IMR-90 (cell line): ENCODE measurements around the gene KRT6C. TPM values are rescaled to one million over a fixed set of nuclear protein-coding genes. Genes with fewer than 3 reads are reported as not detected.

Experiments
- ATAC-seq: fragments of 200-7000 bp; cut with Tn5 transposase; 2 replicates; pipeline ENCODE4 v1.9.1; 2020; ENCODE audit warnings: low read depth, mild to moderate bottlenecking, moderate library complexity
- BruUV-seq: library from RNA; stranded (reverse); fragments of 400-500 nt; replicated peaks from 2 replicates; lab custom pipeline; 2021; lab: Mats Ljungman, UMichigan
- CTCF ChIA-PET: fragments of 300-600 bp; formaldehyde crosslinking; extraction: SDS; loops from one replicate; lab custom pipeline; 2021; ENCODE audit warnings: antibody characterized with exemption; lab: Yijun Ruan, JAX
- POLR2A ChIA-PET: fragments of 300-600 bp; sonication (Branson Sonifier 250); formaldehyde crosslinking; loops from one replicate; lab custom pipeline; 2022; ENCODE audit warnings: antibody characterized with exemption; ENCODE audit not compliant: unreplicated experiment; lab: Charles Lee
- DNase-seq: peaks from one replicate; pipeline ENCODE4 v3.0.0; 2013
- H2AFZ ChIP-seq: replicated peaks from 2 replicates; pipeline ENCODE3; 2013; ENCODE audit warnings: low read length, mild to moderate bottlenecking; ENCODE audit not compliant: poor library complexity
- H2AK5ac ChIP-seq: 2 replicates; pipeline ENCODE4 v1.6.1; 2013; ENCODE audit warnings: low read depth, low read length, inconsistent platforms
- H2AK9ac ChIP-seq: replicated peaks from 2 replicates; pipeline ENCODE3; 2013; ENCODE audit warnings: mild to moderate bottlenecking, low read depth, low read length, moderate library complexity; ENCODE audit not compliant: poor library complexity
- H2BK120ac ChIP-seq: 2 replicates; pipeline ENCODE4 v1.6.1; 2013; ENCODE audit warnings: low read depth, low read length, inconsistent platforms
- H2BK15ac ChIP-seq: 3 replicates; pipeline ENCODE4 v1.6.1; 2013; ENCODE audit warnings: low read depth, low read length, inconsistent platforms
- H2BK20ac ChIP-seq: 2 replicates; pipeline ENCODE4 v1.6.1; 2013; ENCODE audit warnings: low read depth, mild to moderate bottlenecking, inconsistent platforms, low read length, moderate library complexity
- H2BK5ac ChIP-seq: 2 replicates; pipeline ENCODE4 v1.6.1; 2013; ENCODE audit warnings: mild to moderate bottlenecking, low read depth, low read length, inconsistent platforms; ENCODE audit not compliant: poor library complexity, severe bottlenecking
- H3K14ac ChIP-seq: replicated peaks from 2 replicates; pipeline ENCODE4 v1.6.1; 2013; ENCODE audit warnings: low read depth, low read length, inconsistent platforms
- H3K18ac ChIP-seq: 2 replicates; pipeline ENCODE4 v1.6.1; 2013; ENCODE audit warnings: low read depth, low read length, control low read depth
- H3K23ac ChIP-seq: 2 replicates; pipeline ENCODE4 v1.6.1; 2013; ENCODE audit warnings: low read depth, low read length, inconsistent platforms
- H3K27ac ChIP-seq: 2 replicates; pipeline ENCODE4 v1.5.1; 2013; ENCODE audit warnings: mild to moderate bottlenecking, control low read depth, low read length; ENCODE audit not compliant: insufficient read depth
- H3K27me3 ChIP-seq: 2 replicates; pipeline ENCODE4 v1.6.1; 2013; ENCODE audit warnings: low read length; ENCODE audit not compliant: control insufficient read depth, insufficient read depth
- H3K36me3 ChIP-seq: 2 replicates; pipeline ENCODE4 v1.6.1; 2013; ENCODE audit warnings: low read length, mixed read lengths; ENCODE audit not compliant: control insufficient read depth, insufficient read depth
- H3K4ac ChIP-seq: 2 replicates; pipeline ENCODE4 v1.6.1; 2013; ENCODE audit warnings: low read depth, low read length, inconsistent platforms
- H3K4me1 ChIP-seq: 2 replicates; pipeline ENCODE4 v1.6.1; 2013; ENCODE audit warnings: low read length, mixed read lengths; ENCODE audit not compliant: control insufficient read depth, insufficient read depth
- H3K4me2 ChIP-seq: 2 replicates; pipeline ENCODE4 v1.6.1; 2013; ENCODE audit warnings: low read depth, mild to moderate bottlenecking, control low read depth, low read length, moderate library complexity
- H3K4me3 ChIP-seq: 2 replicates; pipeline ENCODE4 v1.5.1; 2013; ENCODE audit warnings: low read depth, mild to moderate bottlenecking, control low read depth, low read length, moderate library complexity; ENCODE audit not compliant: insufficient read depth
- H3K56ac ChIP-seq: 2 replicates; pipeline ENCODE4 v1.6.1; 2013; ENCODE audit warnings: low read length, inconsistent platforms; ENCODE audit not compliant: insufficient read depth; ENCODE audit errors: extremely low read depth
- H3K79me1 ChIP-seq, 2 experiments: 2 replicates each; pipeline ENCODE4 v1.6.1; 2013; ENCODE audit warnings: low read length in 2 of 2, inconsistent platforms in 1 of 2, low read depth in 1 of 2
- H3K9ac ChIP-seq: 2 replicates; pipeline ENCODE4 v1.6.1; 2013; ENCODE audit warnings: low read depth, low read length, control low read depth
- H3K9me1 ChIP-seq: 2 replicates; pipeline ENCODE4 v1.6.1; 2013; ENCODE audit warnings: low read length, inconsistent platforms; ENCODE audit not compliant: insufficient read depth
- H3K9me3 ChIP-seq: 2 replicates; pipeline ENCODE4 v1.6.1; 2013; ENCODE audit warnings: low read length; ENCODE audit not compliant: control insufficient read depth, insufficient read depth
- H4K20me1 ChIP-seq: 2 replicates; pipeline ENCODE4 v1.6.1; 2013; ENCODE audit warnings: low read length, inconsistent platforms; ENCODE audit not compliant: insufficient read depth
- H4K5ac ChIP-seq: 2 replicates; pipeline ENCODE4 v1.6.1; 2013; ENCODE audit warnings: mild to moderate bottlenecking, low read depth, low read length, control low read depth
- H4K8ac ChIP-seq, 2 experiments: 2 replicates each; pipeline ENCODE4 v1.6.1; 2013; ENCODE audit warnings: low read depth in 2 of 2, low read length in 2 of 2, control low read depth in 1 of 2, inconsistent platforms in 1 of 2
- H4K91ac ChIP-seq: 2 replicates; pipeline ENCODE4 v1.6.1; 2013; ENCODE audit warnings: low read depth, low read length, inconsistent platforms; ENCODE audit not compliant: insufficient read depth
- CEBPB ChIP-seq: IDR thresholded peaks from 2 replicates; pipeline ENCODE4 v1.6.1; 2012; ENCODE audit warnings: low read depth, low read length, improper control_type of control experiment
- CHD1 ChIP-seq: IDR thresholded peaks from 2 replicates; pipeline ENCODE4 v1.6.1; 2012; ENCODE audit warnings: low read depth, low read length, improper control_type of control experiment
- CTCF ChIP-seq: conservative IDR thresholded peaks from 2 replicates; pipeline ENCODE4 v1.5.1; 2012; ENCODE audit warnings: mild to moderate bottlenecking, low read depth, low read length, improper control_type of control experiment
- ELK1 ChIP-seq: fragments of 150-350 bp; IDR thresholded peaks from 2 replicates; pipeline ENCODE4 v1.6.1; 2016; ENCODE audit warnings: low read depth, mild to moderate bottlenecking, low read length, moderate library complexity, borderline replicate concordance
- FOS ChIP-seq: fragments of 150-350 bp; IDR thresholded peaks from 2 replicates; pipeline ENCODE4 v1.6.1; 2016; ENCODE audit warnings: low read depth, low read length
- MAFK ChIP-seq: IDR thresholded peaks from 2 replicates; pipeline ENCODE4 v1.6.1; 2012; ENCODE audit warnings: low read depth, low read length, improper control_type of control experiment
- MAZ ChIP-seq: IDR thresholded peaks from 2 replicates; pipeline ENCODE4 v1.6.1; 2012; ENCODE audit warnings: low read depth, mild to moderate bottlenecking, low read length, improper control_type of control experiment, moderate library complexity, borderline replicate concordance
- NFE2L2 ChIP-seq: fragments of 150-350 bp; IDR thresholded peaks from 2 replicates; pipeline ENCODE4 v1.6.1; 2016; ENCODE audit warnings: low read depth, mild to moderate bottlenecking, low read length
- POLR2A ChIP-seq: IDR thresholded peaks from 2 replicates; pipeline ENCODE4 v1.6.1; 2012; ENCODE audit warnings: mild to moderate bottlenecking, low read depth, low read length
- RAD21 ChIP-seq: IDR thresholded peaks from 2 replicates; pipeline ENCODE4 v1.6.1; 2012; ENCODE audit warnings: low read length, improper control_type of control experiment
- RFX5 ChIP-seq: IDR thresholded peaks from 2 replicates; pipeline ENCODE4 v1.8.0; 2012; ENCODE audit warnings: low read depth, mild to moderate bottlenecking, low read length, moderate library complexity
- SMC3 ChIP-seq: fragments of 150-350 bp; IDR thresholded peaks from 2 replicates; pipeline ENCODE4 v1.6.1; 2016; ENCODE audit warnings: low read depth, mild to moderate bottlenecking, antibody characterized with exemption, low read length, moderate library complexity
- USF2 ChIP-seq: fragments of 150-350 bp; IDR thresholded peaks from 2 replicates; pipeline ENCODE4 v1.6.1; 2017; ENCODE audit warnings: mild to moderate bottlenecking, antibody characterized with exemption, low read length, low read depth
- WGBS, 2 experiments: methylation state at CpG; one replicate each; pipeline versions ENCODE4 v1.1.5 to v1.1.7; 2013; ENCODE audit warnings: missing lambda C conversion rate in 2 of 2; ENCODE audit not compliant: insufficient read length in 1 of 2; ENCODE audit errors: extremely low coverage in 2 of 2; 5-methylcytosine and 5-hydroxymethylcytosine counted together
- dilution Hi-C: fragments of 300-500 bp; cut with HindIII; formaldehyde crosslinking; loops from one replicate; pipeline ENCODE4 v1.14.3; 2018; ENCODE audit warnings: low sequenced_read_pairs; ENCODE audit not compliant: unreplicated experiment
- in situ Hi-C: fragments of 300-500 bp; cut with MboI; formaldehyde crosslinking; loops from 3 replicates; pipeline ENCODE4 v1.14.3; 2019; ENCODE audit warnings: low sequenced_read_pairs, inconsistent platforms, mixed read lengths
- intact Hi-C: fragments of 100-400 bp; cut with micrococcal nuclease; formaldehyde crosslinking; loops from 2 replicates; pipeline ENCODE4 v1.10.0; 2022
- polyA plus RNA-seq, 3 experiments: library from polyadenylated mRNA; depleted of rRNA; stranded (reverse); fragments of >200 nt; gene quantifications; 2 replicates each; pipeline ENCODE4 v1.2.3, GENCODE V29; 2012; ENCODE audit warnings: low replicate concordance in 1 of 3
- total RNA-seq: library from RNA; depleted of rRNA; stranded (reverse); fragments of >200 nt; gene quantifications from 2 replicates; pipeline ENCODE4 v1.2.3, GENCODE V29; 2012

Gene KRT6C
- total and polyA plus RNA-seq, 2 of the 4 experiments (the other 2 are of a cell fraction), result not detected

GRCh38 chr12:52513736-52514135 lies 40.1 kb upstream of the KRT6C start (continued):
- TF ChIP-seq USF2, result no peak
- no peak for TF ChIP-seq MAZ
- TF ChIP-seq SMC3, result no peak
- no peak for TF ChIP-seq MAFK
- no peak for TF ChIP-seq RFX5
- TF ChIP-seq POLR2A, result no peak

- Histone ChIP-seq H3K27ac (no peak overlapping the region), H3K4me1 (no peaks in the 10 kb centered on the region), H3K79me1 (no peaks in the 10 kb centered on the region), H2BK20ac (no peak overlapping the region), H3K9me1 (no peaks in the 10 kb centered on the region), H3K9ac (no peak overlapping the region), H4K5ac (no peak overlapping the region), H4K8ac (no peak overlapping the region), H3K36me3 (no peaks in the 10 kb centered on the region), H3K14ac (no peak overlapping the region), H3K56ac (no peak overlapping the region), H4K20me1 (no peaks in the 10 kb centered on the region), H3K27me3 (peaks cover 7% of the 10 kb centered on the region), H3K23ac (no peak overlapping the region), H3K9me3 (no peaks in the 10 kb centered on the region), H3K4me2 (no peak overlapping the region), H3K18ac (no peak overlapping the region), H3K4ac (no peak overlapping the region), H3K4me3 (no peak overlapping the region), H2AFZ (no peak overlapping the region), H2BK15ac (no peak overlapping the region), H2AK5ac (no peak overlapping the region), H2BK120ac (no peak overlapping the region), H2BK5ac (no peak overlapping the region), H4K91ac (no peak overlapping the region), H2AK9ac (no peak overlapping the region)
- in situ Hi-C loops (no loop called here), intact Hi-C loops (no loop called here), dilution Hi-C loops (no loop called here)
- no TSS peak for BruUV-seq
- DNase-seq (no peak), ATAC-seq (no peak)
- 0% methylated on average over 1 of the region's 5 CpGs; no CpG with 5 or more reads in 1 of the 2 experiments for WGBS, 2 experiments
- ChIA-PET POLR2A (no interaction called here), CTCF (no interaction called here)
- TF ChIP-seq USF2 (no peak), CHD1 (no peak), CTCF (no peak), POLR2A (no peak), ELK1 (no peak), CEBPB (no peak), SMC3 (no peak), NFE2L2 (no peak), MAZ (no peak), RAD21 (no peak), FOS (no peak), RFX5 (no peak), MAFK (no peak)
Measured at GRCh38 chr12:52508211-52508610, 34.6 kb upstream of the KRT6C start.
